ENCODE results near the gene SRRM5. TPM values are rescaled to one million over a fixed set of nuclear protein-coding genes. Genes with fewer than 3 reads are reported as not detected.

The SRRM5 gene
- polyA plus RNA-seq, 1 of the 3 experiments (the other 2 are of a cell fraction): 0.15 TPM

- Histone ChIP-seq H3K9ac (no peak overlapping the region), H3K4me1 (ENCODE audit: control insufficient read depth in 1 of 2, insufficient read depth in 2 of 2, low read depth in 1 of 2, low read length in 1 of 2) (peaks cover 7 to 12% of the 10 kb centered on the region in 2 experiments; a peak in 2 of 4 replicates), H3K4me2 (no peak overlapping the region), H3K4me3 (ENCODE audit: low read depth in 2 of 2, low read length in 1 of 2) (no peak overlapping the region), H2AFZ (ENCODE audit: low read depth) (no peak overlapping the region), H3K27ac (ENCODE audit: low read depth in 2 of 2, low read length in 1 of 2) (no peak overlapping the region), H3F3A (replicated peaks; ENCODE audit: insufficient read depth) (peaks cover 4% of the 10 kb centered on the region), H3K36me3 (replicated peaks in 1 of 2; ENCODE audit: control insufficient read depth in 1 of 2, insufficient read depth in 2 of 2, low read length in 1 of 2) (peaks cover 0 to 3% of the 10 kb centered on the region in 2 experiments), H4K20me1 (ENCODE audit: insufficient read depth) (no peaks in the 10 kb centered on the region), H3K79me2 (ENCODE audit: insufficient read depth) (peaks cover 20% of the 10 kb centered on the region), H3K27me3 (ENCODE audit: insufficient read depth) (no peaks in the 10 kb centered on the region), H3K9me2 (no peaks in the 10 kb centered on the region), H3K9me3 (no peaks in the 10 kb centered on the region)
- TF ChIP-seq RXRA (IDR thresholded peaks at IDR 0.05; ENCODE audit: borderline replicate concordance, low read depth) (no peak), SIN3A (IDR thresholded peaks at IDR 0.05; ENCODE audit: borderline replicate concordance, low read depth, low read length) (no peak), IRF3 (IDR thresholded peaks at IDR 0.05; ENCODE audit: low read depth, low read length) (no peak), GABPA (IDR thresholded peaks at IDR 0.05; ENCODE audit: low read depth) (no peak), GATA2 (CRISPR knock-in tag; IDR thresholded peaks at IDR 0.05) (no peak), YY1 (IDR thresholded peaks at IDR 0.05; ENCODE audit: low read depth) (no peak), ZBTB33 (IDR thresholded peaks at IDR 0.05; ENCODE audit: borderline replicate concordance, low read depth) (no peak), TEAD4 (IDR thresholded peaks at IDR 0.05; ENCODE audit: borderline replicate concordance, insufficient read depth) (no peak), CTCF (IDR thresholded peaks at IDR 0.05) (no peak), FOSL2 (IDR thresholded peaks at IDR 0.05; ENCODE audit: borderline replicate concordance, low read depth) (no peak), MXI1 (IDR thresholded peaks at IDR 0.05; ENCODE audit: low read depth, low read length) (no peak), FOXM1 (IDR thresholded peaks at IDR 0.05; ENCODE audit: low read depth) (no peak), MAX (IDR thresholded peaks at IDR 0.05; ENCODE audit: low read depth) (no peak), CHD2 (IDR thresholded peaks at IDR 0.05; ENCODE audit: low read length, partially characterized antibody) (no peak), PBX3 (IDR thresholded peaks at IDR 0.05) (no peak), RFX5 (IDR thresholded peaks at IDR 0.05; ENCODE audit: low read length) (no peak), EZH2phosphoT487 (IDR thresholded peaks at IDR 0.05; ENCODE audit: borderline replicate concordance, low read depth) (no peak)
- 67% methylated on average over 4 of the region's 4 CpGs for WGBS (ENCODE audit: low lambda C conversion rate)
- ChIA-PET POLR2A (no interaction called here), CTCF (interaction anchor here (2.5 kb wide), 1 partner anchor 67 kb away, joined by 7 read pairs; no protein-coding TSS in a partner anchor)
- DNase-seq: no peak
Observed at GRCh38 chr19:43622070-43622469, 10.2 kb downstream of the SRRM5 start.
